HepG2 (cell line): ENCODE data around the gene EVA1C.

Source experiments
- ARHGAP35 ChIP-seq: sonication (generic); formaldehyde crosslinking; IDR thresholded peaks from 2 replicates; pipeline ENCODE4 v1.9.0; 2022; ENCODE audit warnings: mild to moderate bottlenecking, inconsistent platforms, moderate library complexity, missing genetic modification reagents, borderline replicate concordance
- POLR2A ChIP-seq, 2 experiments: IDR thresholded peaks; 2 replicates each; pipeline ENCODE4 v1.6.1; 2011; ENCODE audit warnings: low read depth in 2 of 2, low read length in 2 of 2, mild to moderate bottlenecking in 1 of 2, moderate library complexity in 1 of 2; ENCODE audit not compliant: insufficient read depth in 1 of 2
- SRY ChIP-seq: sonication (generic); formaldehyde crosslinking; IDR thresholded peaks from 2 replicates; pipeline ENCODE4 v1.8.0; 2022; ENCODE audit warnings: mild to moderate bottlenecking, missing genetic modification reagents
- TF ChIP-seq, protein P1 (sequence below): sonication (generic); formaldehyde crosslinking; IDR thresholded peaks from 2 replicates; pipeline ENCODE4 v1.9.0; 2022; ENCODE audit warnings: missing genetic modification reagents, mild to moderate bottlenecking, borderline replicate concordance
- TF ChIP-seq, protein P2 (sequence below): sonication (generic); formaldehyde crosslinking; IDR thresholded peaks from 2 replicates; pipeline ENCODE4 v1.5.0; 2020; ENCODE audit warnings: missing genetic modification reagents
- TF ChIP-seq, protein P3 (sequence below): sonication (generic); formaldehyde crosslinking; conservative IDR thresholded peaks from 2 replicates; pipeline ENCODE4 v1.4.0; 2020; ENCODE audit warnings: missing genetic modification reagents
- TF ChIP-seq, protein P4 (sequence below): sonication (generic); formaldehyde crosslinking; IDR thresholded peaks from 2 replicates; pipeline ENCODE4 v1.4.0; 2020; ENCODE audit warnings: mild to moderate bottlenecking, missing genetic modification reagents

DNA sequence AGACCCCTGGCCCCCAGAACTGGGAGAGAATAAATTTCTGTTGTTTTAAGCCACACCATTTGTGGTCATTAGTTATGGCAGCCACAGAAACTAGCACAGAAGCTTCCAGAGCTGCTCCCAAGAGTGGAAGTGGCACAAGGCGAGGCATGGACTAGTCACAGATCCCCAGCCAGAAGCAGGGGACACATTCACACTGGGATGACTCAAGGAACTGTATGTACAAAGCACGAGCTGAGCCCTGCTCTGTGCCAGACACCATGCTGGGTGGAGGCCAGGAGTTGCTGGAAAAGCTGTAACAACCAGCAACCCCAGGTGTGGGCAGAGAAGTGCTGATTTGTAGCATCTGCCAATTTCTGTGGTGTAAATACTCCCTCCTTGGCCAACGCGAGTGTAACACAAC, 117.2 kb downstream of the EVA1C start:
- TF ChIP-seq, protein P1, sequence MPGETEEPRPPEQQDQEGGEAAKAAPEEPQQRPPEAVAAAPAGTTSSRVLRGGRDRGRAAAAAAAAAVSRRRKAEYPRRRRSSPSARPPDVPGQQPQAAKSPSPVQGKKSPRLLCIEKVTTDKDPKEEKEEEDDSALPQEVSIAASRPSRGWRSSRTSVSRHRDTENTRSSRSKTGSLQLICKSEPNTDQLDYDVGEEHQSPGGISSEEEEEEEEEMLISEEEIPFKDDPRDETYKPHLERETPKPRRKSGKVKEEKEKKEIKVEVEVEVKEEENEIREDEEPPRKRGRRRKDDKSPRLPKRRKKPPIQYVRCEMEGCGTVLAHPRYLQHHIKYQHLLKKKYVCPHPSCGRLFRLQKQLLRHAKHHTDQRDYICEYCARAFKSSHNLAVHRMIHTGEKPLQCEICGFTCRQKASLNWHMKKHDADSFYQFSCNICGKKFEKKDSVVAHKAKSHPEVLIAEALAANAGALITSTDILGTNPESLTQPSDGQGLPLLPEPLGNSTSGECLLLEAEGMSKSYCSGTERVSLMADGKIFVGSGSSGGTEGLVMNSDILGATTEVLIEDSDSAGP (CRISPR knock-in tag), result no peak
- no peak for TF ChIP-seq POLR2A (IDR thresholded peaks at IDR 0.05; ENCODE audit: insufficient read depth in 1 of 2, low read depth in 2 of 2, low read length in 2 of 2)
- TF ChIP-seq, protein P2, sequence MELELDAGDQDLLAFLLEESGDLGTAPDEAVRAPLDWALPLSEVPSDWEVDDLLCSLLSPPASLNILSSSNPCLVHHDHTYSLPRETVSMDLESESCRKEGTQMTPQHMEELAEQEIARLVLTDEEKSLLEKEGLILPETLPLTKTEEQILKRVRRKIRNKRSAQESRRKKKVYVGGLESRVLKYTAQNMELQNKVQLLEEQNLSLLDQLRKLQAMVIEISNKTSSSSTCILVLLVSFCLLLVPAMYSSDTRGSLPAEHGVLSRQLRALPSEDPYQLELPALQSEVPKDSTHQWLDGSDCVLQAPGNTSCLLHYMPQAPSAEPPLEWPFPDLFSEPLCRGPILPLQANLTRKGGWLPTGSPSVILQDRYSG (CRISPR knock-in tag), result no peak
- TF ChIP-seq, protein P3, sequence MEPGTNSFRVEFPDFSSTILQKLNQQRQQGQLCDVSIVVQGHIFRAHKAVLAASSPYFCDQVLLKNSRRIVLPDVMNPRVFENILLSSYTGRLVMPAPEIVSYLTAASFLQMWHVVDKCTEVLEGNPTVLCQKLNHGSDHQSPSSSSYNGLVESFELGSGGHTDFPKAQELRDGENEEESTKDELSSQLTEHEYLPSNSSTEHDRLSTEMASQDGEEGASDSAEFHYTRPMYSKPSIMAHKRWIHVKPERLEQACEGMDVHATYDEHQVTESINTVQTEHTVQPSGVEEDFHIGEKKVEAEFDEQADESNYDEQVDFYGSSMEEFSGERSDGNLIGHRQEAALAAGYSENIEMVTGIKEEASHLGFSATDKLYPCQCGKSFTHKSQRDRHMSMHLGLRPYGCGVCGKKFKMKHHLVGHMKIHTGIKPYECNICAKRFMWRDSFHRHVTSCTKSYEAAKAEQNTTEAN (CRISPR knock-in tag), result no peak
- TF ChIP-seq, protein P4, sequence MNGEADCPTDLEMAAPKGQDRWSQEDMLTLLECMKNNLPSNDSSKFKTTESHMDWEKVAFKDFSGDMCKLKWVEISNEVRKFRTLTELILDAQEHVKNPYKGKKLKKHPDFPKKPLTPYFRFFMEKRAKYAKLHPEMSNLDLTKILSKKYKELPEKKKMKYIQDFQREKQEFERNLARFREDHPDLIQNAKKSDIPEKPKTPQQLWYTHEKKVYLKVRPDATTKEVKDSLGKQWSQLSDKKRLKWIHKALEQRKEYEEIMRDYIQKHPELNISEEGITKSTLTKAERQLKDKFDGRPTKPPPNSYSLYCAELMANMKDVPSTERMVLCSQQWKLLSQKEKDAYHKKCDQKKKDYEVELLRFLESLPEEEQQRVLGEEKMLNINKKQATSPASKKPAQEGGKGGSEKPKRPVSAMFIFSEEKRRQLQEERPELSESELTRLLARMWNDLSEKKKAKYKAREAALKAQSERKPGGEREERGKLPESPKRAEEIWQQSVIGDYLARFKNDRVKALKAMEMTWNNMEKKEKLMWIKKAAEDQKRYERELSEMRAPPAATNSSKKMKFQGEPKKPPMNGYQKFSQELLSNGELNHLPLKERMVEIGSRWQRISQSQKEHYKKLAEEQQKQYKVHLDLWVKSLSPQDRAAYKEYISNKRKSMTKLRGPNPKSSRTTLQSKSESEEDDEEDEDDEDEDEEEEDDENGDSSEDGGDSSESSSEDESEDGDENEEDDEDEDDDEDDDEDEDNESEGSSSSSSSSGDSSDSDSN, result no peak
- no peak for TF ChIP-seq ARHGAP35 (CRISPR knock-in tag)
- TF ChIP-seq SRY, result no peak
